Kidney glomerular epithelial cell (primary cell): ENCODE measurements around the gene CCM2.
"Not testable (repeated sequence)": the region's sequence is repeated elsewhere in the genome, so short reads cannot be mapped to it uniquely, and the experiment has no call there.

ENCODE experiments used
- DNase-seq: peaks from one replicate; lab custom pipeline; 2025; lab: John Stamatoyannopoulos, UW

Gene CCM2

DNA sequence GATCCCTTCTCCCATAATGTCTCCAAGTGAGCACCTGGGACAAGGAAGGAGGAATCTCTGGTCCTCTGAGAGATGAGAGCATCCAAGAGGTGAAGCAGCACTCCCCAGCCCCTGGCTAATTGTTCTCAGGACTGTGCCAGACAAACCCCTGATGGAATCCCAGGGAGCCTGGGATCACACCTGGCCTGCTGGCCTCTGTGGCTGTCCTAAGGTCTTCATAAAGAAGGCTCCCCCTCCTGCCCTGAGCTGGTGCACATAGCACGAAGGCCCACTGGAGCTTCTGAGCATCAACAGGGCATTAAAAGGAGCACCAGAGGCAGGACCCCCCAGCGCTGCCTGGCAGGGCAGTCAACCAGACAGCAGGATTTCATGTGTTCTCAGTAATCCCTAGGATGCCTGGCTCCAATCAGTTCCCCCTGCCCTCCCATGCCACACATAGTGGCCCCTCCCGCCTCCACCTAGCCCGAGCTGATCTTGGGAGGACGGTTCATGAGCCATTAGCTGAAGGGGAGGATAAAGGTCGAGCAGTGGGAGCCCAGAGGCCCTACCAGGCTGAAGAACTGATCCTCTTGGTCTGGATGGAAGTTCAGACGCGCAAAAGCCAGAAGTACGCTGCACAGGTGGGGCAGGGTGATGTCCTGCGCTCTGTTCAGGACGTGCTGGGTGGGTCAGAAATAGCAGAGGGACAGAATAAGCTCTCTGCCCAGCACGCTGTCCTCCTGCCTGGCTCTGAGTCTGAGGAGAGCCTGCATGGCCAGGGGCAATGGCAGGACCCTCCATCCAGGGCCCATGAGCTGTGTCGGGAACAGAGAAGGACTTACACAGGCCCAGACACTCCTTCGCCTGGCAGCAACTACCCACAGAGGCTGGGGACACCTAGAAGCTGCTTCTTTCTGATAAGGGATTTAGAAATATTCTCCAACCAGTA lies 103.0 kb downstream of the CCM2 start:
- DNase-seq = no peak

DNA sequence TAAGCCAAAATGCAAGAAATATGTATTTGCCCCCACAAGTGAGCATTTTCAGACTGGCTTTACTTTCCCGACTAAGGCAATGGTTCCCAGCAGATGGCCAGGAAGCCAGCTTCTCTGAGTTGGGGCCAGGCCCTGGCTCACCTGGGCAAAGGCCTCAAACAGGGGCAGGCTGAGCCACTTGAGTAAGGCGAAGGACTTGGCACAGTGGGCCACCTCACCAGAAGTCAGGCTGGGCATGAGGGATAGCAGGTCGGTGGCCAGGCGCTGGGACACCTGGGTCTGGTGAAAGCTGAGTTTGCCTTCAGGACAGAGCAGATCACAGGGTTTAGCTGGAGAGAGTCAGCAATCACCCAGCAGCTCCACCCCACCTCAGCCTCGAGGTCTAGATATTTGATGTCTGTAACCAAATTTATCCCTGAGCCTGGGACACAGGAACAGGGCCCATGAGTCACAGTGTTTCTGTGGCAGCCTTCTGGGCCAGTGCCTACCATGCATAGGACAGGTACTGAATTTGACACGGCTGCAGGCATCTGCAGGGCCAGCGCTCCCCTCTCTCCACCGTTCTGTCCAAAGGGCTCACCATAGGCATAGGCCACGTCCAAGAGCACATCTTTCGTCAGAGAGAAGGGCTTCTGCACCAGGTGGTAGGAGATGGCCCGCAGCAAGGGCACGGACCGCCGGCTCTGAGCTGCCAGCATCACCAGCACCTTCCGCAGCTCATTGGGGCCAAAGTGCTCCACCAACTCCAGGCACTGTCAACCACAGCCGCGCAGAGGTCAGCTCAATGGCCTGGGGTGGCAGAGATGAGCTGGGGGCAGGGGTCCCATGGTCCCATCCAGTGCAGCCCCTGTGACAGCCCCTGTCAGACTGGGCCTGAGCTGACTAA lies 104.2 kb downstream of the CCM2 start:
- DNase-seq = no peak

DNA sequence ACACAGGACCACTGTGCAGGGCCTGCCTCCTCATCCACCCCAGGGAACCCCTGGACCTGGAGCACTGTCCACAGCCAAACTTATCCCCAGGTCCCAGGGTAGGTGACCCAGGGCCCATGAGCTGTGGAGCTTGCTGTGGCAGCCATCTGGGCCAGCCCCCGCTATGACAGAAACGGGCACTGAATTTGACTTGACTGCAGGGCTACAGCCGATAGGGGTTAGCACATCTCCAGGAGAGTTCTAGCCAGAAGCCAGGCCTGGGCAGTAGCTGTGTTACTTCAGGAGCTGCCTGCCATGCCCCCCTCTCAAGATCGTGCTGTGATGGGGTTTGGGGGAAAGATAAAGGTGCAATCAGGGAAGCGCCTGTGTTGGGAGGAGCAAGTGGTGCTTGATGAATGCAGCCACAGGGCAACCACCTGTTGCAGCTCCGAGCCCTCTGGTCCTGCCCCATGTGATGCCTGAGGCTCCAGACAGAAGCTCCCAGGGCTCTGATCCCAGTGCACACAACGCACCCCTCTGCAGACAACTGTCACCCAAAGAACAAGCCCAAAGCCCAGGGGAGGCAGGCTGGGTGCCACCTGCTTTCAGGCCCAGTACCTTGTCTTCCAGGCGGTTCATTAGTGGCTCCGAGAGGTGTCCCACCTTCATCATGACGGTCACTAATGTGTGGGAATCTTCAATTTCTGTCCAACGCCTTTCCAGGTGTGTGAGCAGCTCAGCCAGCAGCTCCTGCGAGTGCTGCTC lies 105.0 kb downstream of the CCM2 start:
- DNase-seq = no peak

DNA sequence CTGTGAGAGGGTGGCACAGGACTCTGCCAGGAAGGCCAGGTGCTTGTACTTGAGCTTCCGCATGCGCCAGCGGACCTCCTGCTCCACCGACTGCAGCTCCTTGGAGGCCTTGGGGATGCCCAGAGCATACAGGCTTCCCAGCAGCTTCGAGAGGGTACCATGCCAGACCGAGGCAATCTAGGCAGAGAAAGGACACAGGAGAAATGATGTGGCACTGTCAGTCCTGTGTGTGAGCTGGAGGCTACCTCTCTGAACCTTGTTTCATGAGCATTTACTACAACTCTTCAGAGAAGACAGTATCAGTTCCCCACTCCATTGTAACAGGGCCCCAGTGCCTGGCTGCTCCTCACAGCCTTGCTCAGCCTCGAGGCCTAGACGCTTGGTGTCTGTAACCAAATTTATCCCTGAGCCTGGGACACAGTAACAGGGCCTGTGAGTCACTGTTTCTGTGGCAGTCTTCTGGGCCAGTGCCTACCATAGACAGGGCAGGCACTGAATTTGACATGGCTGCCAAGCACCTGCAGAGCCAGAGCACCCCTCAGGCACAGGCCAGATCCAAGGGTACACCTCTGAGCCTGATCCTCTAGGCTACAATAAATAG lies 105.7 kb downstream of the CCM2 start:
- no peak for DNase-seq

GRCh38 chr7:45106820-45107219 lies 106.8 kb downstream of the CCM2 start:
- DNase-seq = no peak

DNA sequence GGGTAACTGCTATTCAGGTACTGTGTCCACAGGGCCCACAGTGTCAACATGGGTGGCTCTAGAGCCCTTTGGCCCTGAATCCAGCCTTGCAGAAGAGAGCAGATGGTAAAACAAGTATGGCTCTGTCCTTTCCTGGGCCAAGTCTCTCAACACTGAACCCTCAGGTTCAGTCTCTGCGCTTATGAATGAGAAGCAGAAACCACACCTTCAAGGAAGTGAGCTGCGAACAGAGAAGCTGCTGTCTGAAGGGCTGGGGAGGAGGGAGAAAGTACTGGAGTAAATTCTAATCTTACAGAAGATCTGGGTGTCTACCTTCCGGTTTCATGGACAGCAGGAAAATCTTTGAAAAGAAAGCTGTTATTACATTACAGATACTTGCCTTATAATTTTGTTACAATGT lies 107.4 kb downstream of the CCM2 start:
- no peak for DNase-seq

DNA sequence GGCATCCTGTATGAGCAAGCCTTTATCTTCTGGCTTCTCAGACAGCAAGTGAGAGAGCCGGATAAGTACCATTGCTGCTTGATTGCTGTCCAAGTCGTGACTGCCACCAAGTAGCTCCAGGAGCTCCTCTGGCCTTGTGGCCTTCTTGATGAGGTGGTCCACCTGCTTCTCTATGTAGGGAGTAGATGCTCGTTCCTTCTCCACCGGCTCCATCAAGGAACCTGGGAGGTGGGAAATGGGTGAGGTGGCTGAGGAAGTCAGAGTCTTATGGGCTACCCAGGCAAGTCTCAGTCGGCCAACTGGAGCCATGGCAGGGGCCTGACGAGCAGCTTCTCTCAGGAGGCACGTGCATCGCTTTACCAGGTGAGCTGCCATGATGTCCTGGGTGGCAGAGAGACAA lies 108.9 kb downstream of the CCM2 start:
- DNase-seq = no peak

- peak; percentile 87 for DNase-seq
Observed at GRCh38 chr7:45111298-45112223, 111.6 kb downstream of the CCM2 start, which contains the start of gene TBRG4. TSS of gene TBRG4 (minus strand) at chr7:45111697. CDS start at chr7:45109237, 2,460 bp downstream.

- DNase-seq = no peak
Observed at GRCh38 chr7:45112648-45113047, 112.6 kb downstream of the CCM2 start.

DNA sequence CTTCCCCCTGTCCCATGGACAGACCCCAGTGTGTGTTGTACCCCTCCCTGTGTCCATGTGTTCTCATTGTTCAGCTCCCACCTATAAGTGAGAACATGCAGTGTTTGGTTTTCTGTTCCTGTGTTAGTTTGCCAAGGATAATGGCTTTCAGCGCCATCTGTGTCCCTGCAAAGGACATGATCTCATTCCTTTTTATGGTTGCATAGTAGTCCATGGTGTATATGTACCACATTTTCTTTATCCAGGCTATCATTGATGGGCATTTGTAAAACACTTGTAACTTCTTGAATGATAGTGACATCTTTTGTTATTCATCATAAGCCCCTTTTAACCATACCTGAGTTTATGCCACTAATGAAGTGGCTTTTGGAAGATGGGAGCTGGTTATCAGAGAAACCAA lies 114.3 kb downstream of the CCM2 start:
- DNase-seq = not testable (repeated sequence)

- DNase-seq = no peak
Observed at GRCh38 chr7:45114926-45115325, 114.9 kb downstream of the CCM2 start.

DNA sequence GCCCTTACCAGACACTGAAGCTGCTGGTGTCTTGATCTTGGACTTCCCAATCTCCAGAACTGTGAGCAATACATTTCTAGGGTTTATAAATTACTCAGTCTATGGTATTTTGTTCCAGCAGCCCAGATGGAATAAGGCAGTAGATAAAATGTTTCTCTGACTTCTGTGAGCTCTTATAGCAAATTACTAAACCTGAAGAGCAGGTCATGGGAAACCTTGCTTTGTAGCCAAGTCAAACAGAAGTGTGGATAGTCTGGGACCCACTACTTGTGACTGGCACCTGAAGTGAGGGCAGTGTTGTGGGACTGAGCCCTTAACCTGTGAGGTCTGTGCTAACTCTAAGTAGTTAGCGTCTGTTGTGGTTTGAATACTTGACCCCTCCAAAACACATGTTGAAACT lies 116.0 kb downstream of the CCM2 start:
- no peak for DNase-seq

- DNase-seq = no peak
Observed at GRCh38 chr7:45117582-45117981, 117.6 kb downstream of the CCM2 start.

DNA sequence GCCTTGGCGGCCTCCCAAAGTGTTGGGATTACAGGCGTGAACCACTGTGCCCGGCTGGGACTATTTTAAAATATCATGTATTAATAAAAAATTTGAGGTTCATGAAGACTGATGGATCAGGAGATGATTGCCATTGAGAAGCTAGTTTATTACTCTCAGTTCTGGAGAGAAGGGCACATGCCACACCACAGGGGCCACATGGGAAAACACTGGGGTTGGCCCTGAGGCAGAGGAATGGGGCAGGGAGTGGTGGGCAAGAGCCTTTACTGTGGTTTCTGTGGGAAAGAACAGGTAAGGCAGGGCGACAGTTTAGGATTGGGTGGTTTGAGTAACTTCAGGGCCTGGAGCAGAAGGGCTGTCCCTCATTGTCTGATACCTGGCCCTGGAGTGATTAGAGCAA lies 118.3 kb downstream of the CCM2 start:
- no peak for DNase-seq

- DNase-seq = no peak
Observed at GRCh38 chr7:45118889-45119331, 118.9 kb downstream of the CCM2 start.

GRCh38 chr7:45119550-45119949 lies 119.5 kb downstream of the CCM2 start:
- DNase-seq = no peak

DNA sequence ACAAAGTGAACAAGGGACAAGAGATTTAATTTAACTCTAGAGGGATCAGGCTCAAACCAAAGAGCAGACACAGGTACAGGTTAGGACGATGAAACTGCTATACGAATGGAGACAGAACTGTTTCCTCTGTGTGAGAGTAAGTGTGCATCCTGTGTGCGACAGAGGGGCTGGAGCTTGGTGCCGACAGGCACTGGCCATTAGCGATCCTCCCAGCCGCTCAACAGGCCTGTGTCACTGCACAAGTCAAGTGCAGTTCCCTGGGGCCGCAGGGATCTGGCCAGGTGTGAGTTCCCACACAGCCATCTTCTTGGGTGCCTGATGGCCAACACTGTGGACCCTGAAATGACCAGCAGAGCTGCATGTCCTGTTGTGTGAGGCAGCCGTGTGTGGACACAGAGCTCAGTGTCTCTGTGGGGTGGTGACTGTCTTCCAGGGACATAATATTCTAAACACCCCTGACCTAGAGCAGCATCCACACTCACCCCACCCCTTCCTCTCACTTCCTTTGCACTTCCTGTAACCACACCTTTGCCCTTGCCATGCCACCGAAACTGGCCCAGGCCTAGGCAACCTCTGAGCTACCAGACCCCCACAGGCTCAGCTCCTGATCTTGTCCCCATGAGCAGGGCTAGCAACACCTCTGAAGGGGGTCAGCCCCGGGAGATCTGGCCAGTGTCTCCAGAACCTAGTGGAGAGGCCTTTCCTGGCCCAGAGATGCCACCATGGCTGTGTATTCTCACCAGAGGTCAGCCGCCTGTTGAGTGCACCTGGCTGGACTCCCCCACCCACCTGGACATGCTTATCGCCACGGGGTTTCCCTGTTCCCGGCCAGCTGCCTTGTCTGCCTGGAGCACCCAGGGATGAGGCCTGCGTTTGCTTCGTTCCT lies 123.2 kb downstream of the CCM2 start:
- no peak for DNase-seq

DNA sequence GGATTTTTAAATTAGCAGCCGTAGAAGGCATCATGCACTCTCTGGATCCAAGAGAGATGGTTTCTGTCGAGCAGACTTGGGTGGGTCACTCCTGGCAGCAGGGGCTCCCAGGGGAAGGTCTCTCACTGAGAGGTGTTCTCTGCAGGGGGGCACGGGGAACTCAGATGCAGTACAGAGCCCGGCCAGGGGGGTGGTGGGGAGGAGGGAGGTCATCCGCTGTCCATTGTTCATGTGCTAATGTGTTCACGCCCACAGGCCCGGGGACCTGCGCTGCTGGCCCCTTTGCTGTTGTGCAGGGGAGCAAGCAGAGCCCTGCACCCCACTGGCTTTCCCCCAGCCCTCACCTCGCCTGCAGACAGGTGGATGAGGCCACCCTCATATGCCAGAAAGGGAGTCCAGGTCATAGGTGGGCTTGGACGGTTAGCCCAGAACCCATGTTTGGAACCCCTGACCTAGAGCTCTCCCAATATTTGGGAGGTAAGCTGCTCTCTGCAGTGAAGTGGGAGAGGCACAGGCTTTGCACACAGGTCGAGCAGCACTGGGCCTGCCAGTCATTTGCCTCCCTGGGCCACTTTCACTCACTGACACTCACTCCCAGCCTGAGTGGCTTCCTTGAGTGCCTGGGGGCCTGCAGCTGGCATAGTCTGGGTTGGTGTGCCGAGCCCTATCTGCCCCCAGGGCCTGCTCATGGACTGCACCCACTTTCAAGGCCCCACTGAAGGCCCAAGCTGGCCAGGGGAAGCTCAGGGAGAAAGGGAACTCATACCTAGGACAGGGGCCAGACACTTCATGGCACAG lies 124.1 kb downstream of the CCM2 start:
- no peak for DNase-seq
